Lower leg skin (tissue), 3 donors: ENCODE data around the gene EIF3B.

ENCODE experiments used
- POLR2A ChIP-seq, 2 donors: fragments of 450-650 bp; IDR thresholded peaks; one replicate each; pipeline ENCODE4 v1.6.1; 2016 to 2017; ENCODE audit warnings: antibody characterized with exemption in 2 of 2, mild to moderate bottlenecking in 1 of 2, moderate library complexity in 1 of 2
- TF ChIP-seq, protein P1 (sequence below), 3 donors: fragments of 450-650 bp; IDR thresholded peaks; one replicate each; pipeline ENCODE4 v1.5.1; 2016; ENCODE audit warnings: antibody characterized with exemption in 3 of 3, mild to moderate bottlenecking in 3 of 3, moderate library complexity in 2 of 3

DNA sequence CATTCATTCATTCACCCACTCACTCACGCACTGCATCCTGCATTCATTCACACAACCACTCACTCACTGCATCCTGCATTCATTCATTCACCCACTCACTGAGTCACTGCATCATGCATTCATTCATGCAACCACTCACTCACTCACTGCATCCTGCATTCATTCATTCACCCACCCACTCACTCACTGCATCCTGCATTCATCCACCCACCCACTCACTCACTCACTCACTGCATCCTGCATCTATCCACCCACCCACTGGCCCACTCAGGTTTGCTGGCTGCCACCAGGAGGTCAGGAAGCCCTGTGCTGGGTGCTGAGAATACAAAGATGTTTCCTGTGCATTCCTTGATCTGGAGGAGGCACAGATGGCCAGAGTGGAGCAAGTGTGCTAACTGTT lies 38.0 kb upstream of the EIF3B start:
- TF ChIP-seq, protein P1, sequence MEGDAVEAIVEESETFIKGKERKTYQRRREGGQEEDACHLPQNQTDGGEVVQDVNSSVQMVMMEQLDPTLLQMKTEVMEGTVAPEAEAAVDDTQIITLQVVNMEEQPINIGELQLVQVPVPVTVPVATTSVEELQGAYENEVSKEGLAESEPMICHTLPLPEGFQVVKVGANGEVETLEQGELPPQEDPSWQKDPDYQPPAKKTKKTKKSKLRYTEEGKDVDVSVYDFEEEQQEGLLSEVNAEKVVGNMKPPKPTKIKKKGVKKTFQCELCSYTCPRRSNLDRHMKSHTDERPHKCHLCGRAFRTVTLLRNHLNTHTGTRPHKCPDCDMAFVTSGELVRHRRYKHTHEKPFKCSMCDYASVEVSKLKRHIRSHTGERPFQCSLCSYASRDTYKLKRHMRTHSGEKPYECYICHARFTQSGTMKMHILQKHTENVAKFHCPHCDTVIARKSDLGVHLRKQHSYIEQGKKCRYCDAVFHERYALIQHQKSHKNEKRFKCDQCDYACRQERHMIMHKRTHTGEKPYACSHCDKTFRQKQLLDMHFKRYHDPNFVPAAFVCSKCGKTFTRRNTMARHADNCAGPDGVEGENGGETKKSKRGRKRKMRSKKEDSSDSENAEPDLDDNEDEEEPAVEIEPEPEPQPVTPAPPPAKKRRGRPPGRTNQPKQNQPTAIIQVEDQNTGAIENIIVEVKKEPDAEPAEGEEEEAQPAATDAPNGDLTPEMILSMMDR (IDR thresholded peaks at IDR 0.05): no peak
- no peak for TF ChIP-seq POLR2A (IDR thresholded peaks at IDR 0.05)
